Measurements from ENCODE around the gene HMGCS1.
"Not testable (repeated sequence)": the region's sequence is repeated elsewhere in the genome, so short reads cannot be mapped to it uniquely, and the experiment has no call there.

Gene HMGCS1

GRCh38 chr5:43312699-43313034, 545 bp downstream of the HMGCS1 start:
- DNase-seq (ENCODE audit: low read depth, low spot score), result no peak

- DNase-seq (ENCODE audit: low read depth, low spot score), result no peak
Observed at GRCh38 chr5:43312076-43312661, 1.0 kb downstream of the HMGCS1 start.

- no peak for DNase-seq (ENCODE audit: low read depth, low spot score)
Observed at GRCh38 chr5:43309637-43310036, 3.6 kb downstream of the HMGCS1 start.

GRCh38 chr5:43309122-43309521, 4.1 kb downstream of the HMGCS1 start:
- no peak for DNase-seq (ENCODE audit: low read depth, low spot score)

- DNase-seq (ENCODE audit: low read depth, low spot score), result not testable (repeated sequence)
Observed at GRCh38 chr5:43306954-43307353, 6.3 kb downstream of the HMGCS1 start.

- no peak for DNase-seq (ENCODE audit: low read depth, low spot score)
Observed at GRCh38 chr5:43305948-43306565, 7.2 kb downstream of the HMGCS1 start.

GRCh38 chr5:43304525-43304924, 8.7 kb downstream of the HMGCS1 start:
- DNase-seq (ENCODE audit: low read depth, low spot score), result no peak

GRCh38 chr5:43303242-43303641, 10.0 kb downstream of the HMGCS1 start:
- DNase-seq (ENCODE audit: low read depth, low spot score), result no peak

- no peak for DNase-seq (ENCODE audit: low read depth, low spot score)
Observed at GRCh38 chr5:43302481-43302880, 10.7 kb downstream of the HMGCS1 start.

- no peak for DNase-seq (ENCODE audit: low read depth, low spot score)
Observed at GRCh38 chr5:43301653-43302091, 11.5 kb downstream of the HMGCS1 start.

GRCh38 chr5:43300112-43300511, 13.1 kb downstream of the HMGCS1 start:
- DNase-seq (ENCODE audit: low read depth, low spot score), result no peak

- no peak for DNase-seq (ENCODE audit: low read depth, low spot score)
Observed at GRCh38 chr5:43298443-43298842, 14.8 kb downstream of the HMGCS1 start.

GRCh38 chr5:43296835-43297234, 16.4 kb downstream of the HMGCS1 start:
- no peak for DNase-seq (ENCODE audit: low read depth, low spot score)

GRCh38 chr5:43295202-43295601, 18.0 kb downstream of the HMGCS1 start:
- no peak for DNase-seq (ENCODE audit: low read depth, low spot score)

GRCh38 chr5:43294226-43294625, 19.0 kb downstream of the HMGCS1 start:
- DNase-seq (ENCODE audit: low read depth, low spot score), result no peak

- no peak for DNase-seq (ENCODE audit: low read depth, low spot score)
Observed at GRCh38 chr5:43290726-43291125, 22.5 kb downstream of the HMGCS1 start.

GRCh38 chr5:43288269-43288831, 24.9 kb downstream of the HMGCS1 start:
- DNase-seq (ENCODE audit: low read depth, low spot score), result no peak

- DNase-seq (ENCODE audit: low read depth, low spot score), result no peak
Observed at GRCh38 chr5:43287493-43287892, 25.7 kb downstream of the HMGCS1 start.

GRCh38 chr5:43286623-43287022, 26.6 kb downstream of the HMGCS1 start:
- no peak for DNase-seq (ENCODE audit: low read depth, low spot score)

GRCh38 chr5:43281840-43282658, 31.2 kb downstream of the HMGCS1 start:
- no peak for DNase-seq (ENCODE audit: low read depth, low spot score)

GRCh38 chr5:43279548-43280274, 33.5 kb downstream of the HMGCS1 start:
- no peak for DNase-seq (ENCODE audit: low read depth, low spot score)

- DNase-seq (ENCODE audit: low read depth, low spot score), result no peak
Observed at GRCh38 chr5:43275391-43275790, 37.8 kb downstream of the HMGCS1 start.
